Measurements from ENCODE around the gene ZFPM1.

The ZFPM1 gene

GRCh38 chr16:88431651-88432050, 21.4 kb upstream of the ZFPM1 start:
- no peak for ATAC-seq

GRCh38 chr16:88432174-88432573, 20.9 kb upstream of the ZFPM1 start:
- TF ChIP-seq PATZ1 (CRISPR knock-in tag; IDR thresholded peaks at IDR 0.05; ENCODE audit: borderline replicate concordance) (no peak), SNAI2 (CRISPR knock-in tag; IDR thresholded peaks at IDR 0.05) (no peak), PPARA (CRISPR knock-in tag; IDR thresholded peaks at IDR 0.05; ENCODE audit: borderline replicate concordance) (no peak), ZFP30 (CRISPR knock-in tag; IDR thresholded peaks at IDR 0.05) (no peak), ESRRG (CRISPR knock-in tag; IDR thresholded peaks at IDR 0.05) (no peak), GLIS3 (CRISPR knock-in tag; IDR thresholded peaks at IDR 0.05) (no peak), ZFP3 (CRISPR knock-in tag; IDR thresholded peaks at IDR 0.05) (no peak), ZNF70 (CRISPR knock-in tag; IDR thresholded peaks at IDR 0.05) (no peak), TCF4 (CRISPR knock-in tag; IDR thresholded peaks at IDR 0.05; ENCODE audit: borderline replicate concordance) (no peak), TOX (CRISPR knock-in tag; IDR thresholded peaks at IDR 0.05; ENCODE audit: borderline replicate concordance) (no peak), RARB (CRISPR knock-in tag; IDR thresholded peaks at IDR 0.05) (no peak), ZNF8 (CRISPR knock-in tag; IDR thresholded peaks at IDR 0.05) (no peak), TSHZ2 (CRISPR knock-in tag; IDR thresholded peaks at IDR 0.05) (no peak), ZC3H10 (CRISPR knock-in tag; IDR thresholded peaks at IDR 0.05) (no peak), ISL1 (CRISPR knock-in tag; IDR thresholded peaks at IDR 0.05) (no peak), CSRNP3 (CRISPR knock-in tag; IDR thresholded peaks at IDR 0.05) (no peak), ZNF565 (CRISPR knock-in tag; conservative IDR thresholded peaks at IDR 0.05; ENCODE audit: low read depth) (no peak), POU6F1 (CRISPR knock-in tag; IDR thresholded peaks at IDR 0.05; ENCODE audit: borderline replicate concordance, low read depth) (no peak), CSDC2 (CRISPR knock-in tag; IDR thresholded peaks at IDR 0.05) (no peak), ARNTL (CRISPR knock-in tag; IDR thresholded peaks at IDR 0.05; ENCODE audit: borderline replicate concordance, low read depth) (no peak)
- ATAC-seq, result no peak

More at GRCh38 chr16:88431651-88432050, 21.4 kb upstream of the ZFPM1 start:
- TF ChIP-seq CSDC2 (CRISPR knock-in tag; IDR thresholded peaks at IDR 0.05) (no peak), ARNTL (CRISPR knock-in tag; IDR thresholded peaks at IDR 0.05; ENCODE audit: borderline replicate concordance, low read depth) (no peak), POU6F1 (CRISPR knock-in tag; IDR thresholded peaks at IDR 0.05; ENCODE audit: borderline replicate concordance, low read depth) (no peak)

GRCh38 chr16:88432753-88433152, 20.3 kb upstream of the ZFPM1 start:
- TF ChIP-seq CREB5 (CRISPR knock-in tag; IDR thresholded peaks at IDR 0.05; ENCODE audit: low read depth), result no peak
- TF ChIP-seq ZFP3 (CRISPR knock-in tag; IDR thresholded peaks at IDR 0.05), result no peak
- no peak for TF ChIP-seq ZNF8 (CRISPR knock-in tag; IDR thresholded peaks at IDR 0.05)
- no peak for TF ChIP-seq SNAI2 (CRISPR knock-in tag; IDR thresholded peaks at IDR 0.05)
- no peak for TF ChIP-seq PPARA (CRISPR knock-in tag; IDR thresholded peaks at IDR 0.05; ENCODE audit: borderline replicate concordance)
- no peak for TF ChIP-seq ZFP30 (CRISPR knock-in tag; IDR thresholded peaks at IDR 0.05)
- no peak for TF ChIP-seq RARB (CRISPR knock-in tag; IDR thresholded peaks at IDR 0.05)
- no peak for TF ChIP-seq ARNTL (CRISPR knock-in tag; IDR thresholded peaks at IDR 0.05; ENCODE audit: borderline replicate concordance, low read depth)
- TF ChIP-seq BACH2 (CRISPR knock-in tag; IDR thresholded peaks at IDR 0.05; ENCODE audit: borderline replicate concordance), result no peak
- ATAC-seq, result no peak
